Hepatocyte (in vitro differentiated cells): Measurements from ENCODE around the gene VAV3. TPM values are rescaled to one million over a fixed set of nuclear protein-coding genes. Genes with fewer than 3 reads are reported as not detected.

Experiments used
- DNase-seq: peaks from one replicate; pipeline ENCODE4 v3.0.0-alpha.2; 2016; ENCODE audit warnings: low spot score
- H2AFZ ChIP-seq: fragments of 200-600 bp; sonication (generic); 2 replicates; pipeline ENCODE4 v1.6.0; 2016; ENCODE audit warnings: antibody characterized with exemption, mild to moderate bottlenecking
- H3K27ac ChIP-seq: fragments of 200-600 bp; sonication (generic); 2 replicates; pipeline ENCODE4 v1.5.1; 2016; ENCODE audit warnings: mild to moderate bottlenecking
- H3K27me3 ChIP-seq: fragments of 200-600 bp; sonication (generic); 2 replicates; pipeline ENCODE4 v1.6.1; 2016
- H3K36me3 ChIP-seq: fragments of 200-600 bp; sonication (generic); replicated peaks from 2 replicates; pipeline ENCODE4 v1.5.1; 2016; ENCODE audit warnings: low read depth; ENCODE audit not compliant: insufficient read depth
- H3K4me1 ChIP-seq: fragments of 200-600 bp; sonication (generic); 2 replicates; pipeline ENCODE4 v1.5.1; 2016; ENCODE audit warnings: mild to moderate bottlenecking, moderate library complexity; ENCODE audit not compliant: insufficient read depth
- H3K4me2 ChIP-seq: fragments of 200-600 bp; sonication (generic); 2 replicates; pipeline ENCODE4 v1.6.0; 2016
- H3K4me3 ChIP-seq: fragments of 200-600 bp; sonication (generic); 2 replicates; pipeline ENCODE4 v1.5.1; 2016; ENCODE audit warnings: mild to moderate bottlenecking
- H3K79me2 ChIP-seq: fragments of 200-600 bp; sonication (generic); 2 replicates; pipeline ENCODE4 v1.6.0; 2017; ENCODE audit warnings: mild to moderate bottlenecking
- H3K9me2 ChIP-seq: fragments of 200-600 bp; sonication (generic); replicated peaks from 2 replicates; pipeline ENCODE4 v1.6.0; 2017; ENCODE audit warnings: mild to moderate bottlenecking; ENCODE audit not compliant: insufficient read depth
- H3K9me3 ChIP-seq: fragments of 200-600 bp; sonication (generic); 2 replicates; pipeline ENCODE4 v1.5.1; 2016; ENCODE audit warnings: low read depth, mild to moderate bottlenecking
- H4K20me1 ChIP-seq: fragments of 200-600 bp; sonication (generic); 2 replicates; pipeline ENCODE4 v1.6.0; 2016; ENCODE audit warnings: mild to moderate bottlenecking; ENCODE audit not compliant: insufficient read depth, poor library complexity, severe bottlenecking
- EZH2 ChIP-seq: fragments of 200-600 bp; sonication (generic); IDR thresholded peaks from 2 replicates; pipeline ENCODE4 v1.6.1; 2016; ENCODE audit warnings: antibody characterized with exemption, mild to moderate bottlenecking, borderline replicate concordance
- EZH2phosphoT487 ChIP-seq: fragments of 200-600 bp; sonication (generic); IDR thresholded peaks from one replicate; pipeline ENCODE4 v1.6.1; 2018; ENCODE audit warnings: antibody characterized with exemption, mild to moderate bottlenecking, low read depth, moderate library complexity; ENCODE audit not compliant: unreplicated experiment, severe bottlenecking
- WGBS: methylation state at CpG from one replicate; pipeline ENCODE4 v1.1.6; 2016; ENCODE audit warnings: low lambda C conversion rate; ENCODE audit errors: missing lambda C conversion rate; 5-methylcytosine and 5-hydroxymethylcytosine counted together
- polyA plus RNA-seq: library from polyadenylated mRNA; unstranded; fragments of >200 nt; fragmentation: Nextera tagmentation; extraction: Ambion mirVana; gene quantifications from 2 replicates; pipeline ENCODE4 v1.2.1, GENCODE V29; 2016
- total RNA-seq: library from RNA; depleted of rRNA; stranded (reverse); fragments of >200 nt; gene quantifications from 2 replicates; pipeline ENCODE4 v1.2.3, GENCODE V29; 2014
- TF ChIP-seq, protein P1 (sequence below): fragments of 200-600 bp; sonication (generic); IDR thresholded peaks from 2 replicates; pipeline ENCODE4 v1.5.1; 2016; ENCODE audit warnings: antibody characterized with exemption, mild to moderate bottlenecking; ENCODE audit not compliant: poor library complexity

Gene VAV3
- total and polyA plus RNA-seq, 2 experiments from 2014 or later = 12.3 to 40.5 TPM

DNA sequence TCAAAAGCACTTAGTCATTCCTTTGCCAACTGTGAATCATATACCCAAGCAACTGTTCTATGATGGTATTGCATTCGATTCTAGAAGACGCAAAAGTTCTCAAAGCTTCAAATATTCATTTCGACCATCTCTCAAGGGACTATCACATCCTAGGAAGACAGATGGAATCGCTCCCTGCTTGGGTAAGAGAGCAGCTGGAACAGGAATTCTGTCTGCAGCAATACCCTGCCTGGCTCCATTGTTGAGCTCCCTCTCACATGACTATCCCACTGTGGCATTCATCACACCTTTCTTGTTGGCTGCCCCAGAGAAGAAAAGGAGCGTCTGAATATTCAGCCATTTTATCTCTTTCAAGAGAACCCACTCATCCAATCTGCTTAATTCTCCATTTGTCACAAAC, 426.5 kb downstream of the VAV3 start:
- no peaks in the 10 kb centered on the region for H3K27me3 ChIP-seq

GRCh38 chr1:107536266-107536665, 428.7 kb downstream of the VAV3 start:
- no peaks in the 10 kb centered on the region for H3K36me3 ChIP-seq
- DNase-seq = no peak
- H3K4me2 ChIP-seq = no peak overlapping the region
- no peak overlapping the region for H3K27ac ChIP-seq
- no peaks in the 10 kb centered on the region for H4K20me1 ChIP-seq
- H3K79me2 ChIP-seq = no peaks in the 10 kb centered on the region
- H3K27me3 ChIP-seq = no peaks in the 10 kb centered on the region
- no peaks in the 10 kb centered on the region for H3K9me2 ChIP-seq
- no peak overlapping the region for H3K4me3 ChIP-seq
- no peak for TF ChIP-seq EZH2phosphoT487
- TF ChIP-seq, protein P1, sequence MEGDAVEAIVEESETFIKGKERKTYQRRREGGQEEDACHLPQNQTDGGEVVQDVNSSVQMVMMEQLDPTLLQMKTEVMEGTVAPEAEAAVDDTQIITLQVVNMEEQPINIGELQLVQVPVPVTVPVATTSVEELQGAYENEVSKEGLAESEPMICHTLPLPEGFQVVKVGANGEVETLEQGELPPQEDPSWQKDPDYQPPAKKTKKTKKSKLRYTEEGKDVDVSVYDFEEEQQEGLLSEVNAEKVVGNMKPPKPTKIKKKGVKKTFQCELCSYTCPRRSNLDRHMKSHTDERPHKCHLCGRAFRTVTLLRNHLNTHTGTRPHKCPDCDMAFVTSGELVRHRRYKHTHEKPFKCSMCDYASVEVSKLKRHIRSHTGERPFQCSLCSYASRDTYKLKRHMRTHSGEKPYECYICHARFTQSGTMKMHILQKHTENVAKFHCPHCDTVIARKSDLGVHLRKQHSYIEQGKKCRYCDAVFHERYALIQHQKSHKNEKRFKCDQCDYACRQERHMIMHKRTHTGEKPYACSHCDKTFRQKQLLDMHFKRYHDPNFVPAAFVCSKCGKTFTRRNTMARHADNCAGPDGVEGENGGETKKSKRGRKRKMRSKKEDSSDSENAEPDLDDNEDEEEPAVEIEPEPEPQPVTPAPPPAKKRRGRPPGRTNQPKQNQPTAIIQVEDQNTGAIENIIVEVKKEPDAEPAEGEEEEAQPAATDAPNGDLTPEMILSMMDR = no peak
- TF ChIP-seq EZH2 = no peak
- H3K4me1 ChIP-seq = peaks cover 6% of the 10 kb centered on the region
- WGBS = 62% methylated on average over 3 of the region's 3 CpGs
- H3K9me3 ChIP-seq = no peaks in the 10 kb centered on the region
- no peak overlapping the region for H2AFZ ChIP-seq

More for the DNA sequence above, 426.5 kb downstream of the VAV3 start:
- Histone ChIP-seq H3K4me2 (no peak overlapping the region), H3K36me3 (no peaks in the 10 kb centered on the region), H3K4me1 (peaks cover 6% of the 10 kb centered on the region), H3K9me3 (no peaks in the 10 kb centered on the region), H3K4me3 (no peak overlapping the region), H2AFZ (no peak overlapping the region), H3K9me2 (no peaks in the 10 kb centered on the region), H3K27ac (no peak overlapping the region), H3K79me2 (no peaks in the 10 kb centered on the region), H4K20me1 (no peaks in the 10 kb centered on the region)
- TF ChIP-seq, protein P1 = no peak
- 96% methylated on average over 5 of the region's 5 CpGs for WGBS
- DNase-seq = no peak

GRCh38 chr1:107535091-107535490, 429.9 kb downstream of the VAV3 start:
- no peak for DNase-seq
- 83% methylated on average over 6 of the region's 6 CpGs for WGBS
- no peaks in the 10 kb centered on the region for H3K79me2 ChIP-seq
- H3K9me3 ChIP-seq = no peaks in the 10 kb centered on the region
- H3K36me3 ChIP-seq = no peaks in the 10 kb centered on the region
- H3K4me2 ChIP-seq = no peak overlapping the region
- no peak overlapping the region for H2AFZ ChIP-seq
- no peaks in the 10 kb centered on the region for H4K20me1 ChIP-seq
- no peaks in the 10 kb centered on the region for H3K9me2 ChIP-seq
- H3K27me3 ChIP-seq = no peaks in the 10 kb centered on the region
- peaks cover 6% of the 10 kb centered on the region for H3K4me1 ChIP-seq
- no peak overlapping the region for H3K27ac ChIP-seq
- H3K4me3 ChIP-seq = no peak overlapping the region
- TF ChIP-seq EZH2 = no peak
- TF ChIP-seq, protein P1 = no peak
- TF ChIP-seq EZH2phosphoT487 = no peak

DNA sequence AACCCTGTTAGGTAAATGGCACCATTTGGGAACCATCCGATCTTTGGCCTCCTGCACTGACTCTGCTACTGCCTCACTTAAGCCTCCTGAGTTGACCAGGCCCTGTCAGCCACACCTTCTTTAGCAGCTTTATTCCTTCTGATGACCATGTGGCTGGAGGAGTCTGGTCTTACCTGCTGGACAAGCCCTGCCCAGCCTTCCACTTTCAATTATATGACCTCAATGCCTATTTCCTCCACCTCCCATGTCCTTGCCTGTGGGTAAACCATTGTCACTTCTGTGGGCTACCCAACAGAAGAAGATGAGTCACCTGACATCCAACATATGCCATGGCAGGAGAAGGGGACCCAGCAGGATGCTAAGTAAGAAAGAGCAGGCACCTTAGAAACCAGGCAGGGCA, 430.3 kb downstream of the VAV3 start:
- no peak for DNase-seq
- Histone ChIP-seq H3K9me3 (no peaks in the 10 kb centered on the region), H3K9me2 (no peaks in the 10 kb centered on the region), H3K36me3 (no peaks in the 10 kb centered on the region), H3K4me2 (no peak overlapping the region), H3K4me1 (peaks cover 6% of the 10 kb centered on the region), H3K27ac (no peak overlapping the region), H4K20me1 (no peaks in the 10 kb centered on the region), H2AFZ (no peak overlapping the region), H3K79me2 (no peaks in the 10 kb centered on the region), H3K4me3 (no peak overlapping the region), H3K27me3 (no peaks in the 10 kb centered on the region)
- TF ChIP-seq, protein P1 = no peak
- no peak for TF ChIP-seq EZH2
- no peak for TF ChIP-seq EZH2phosphoT487
- 93% methylated on average over 1 of the region's 1 CpG for WGBS
